K562 (cell line): Measurements from ENCODE around the gene JADE3. TPM values are rescaled to one million over a fixed set of nuclear protein-coding genes. Genes with fewer than 3 reads are reported as not detected.

Experiments used
- CTBP1 ChIP-seq: fragments of 450-650 bp; IDR thresholded peaks from 2 replicates; pipeline ENCODE4 v1.6.1; 2016; ENCODE audit warnings: borderline replicate concordance
- NR1H2 ChIP-seq: sonication (generic); formaldehyde crosslinking; IDR thresholded peaks from 2 replicates; pipeline ENCODE4 v1.4.0; 2020; ENCODE audit warnings: mild to moderate bottlenecking, missing genetic modification reagents
- TAF15 ChIP-seq: fragments of 200-400 bp; formaldehyde crosslinking; IDR thresholded peaks from 2 replicates; pipeline ENCODE4 v1.6.1; 2017; ENCODE audit warnings: mild to moderate bottlenecking, low read depth, low read length, moderate library complexity
- ZNF354B ChIP-seq: fragments of 250-450 bp; sonication (Bioruptor Pico); IDR thresholded peaks from 2 replicates; pipeline ENCODE4 v1.4.0; 2020
- polyA plus RNA-seq, 8 experiments: library from polyadenylated mRNA; depleted of rRNA in 4 of 8; stranded (reverse) in 5 of 8; unstranded in 3 of 8; fragments of >200 nt; fragmentation: Nextera tagmentation in 2 of 8; fragmentation: Illumina TruSeq in 1 of 8; extraction: Ambion mirVana in 2 of 8; extraction: Trizol in 1 of 8; gene quantifications; 2 replicates each; pipeline versions ENCODE4 v1.2.1 to v1.2.3, GENCODE V29; 2011 to 2014; ENCODE audit warnings: inconsistent platforms in 1 of 8, missing spikeins in 1 of 8
- total RNA-seq, 7 experiments: library from RNA; depleted of rRNA in 6 of 7; stranded (reverse); fragments of >200 nt in 6 of 7; fragmentation: Illumina TruSeq in 2 of 7; extraction: Trizol in 2 of 7; gene quantifications; 2 replicates each; pipeline versions ENCODE4 v1.2.1 to v1.2.3, GENCODE V29; 2011 to 2021; ENCODE audit warnings: low replicate concordance in 1 of 7
- TF ChIP-seq, protein P1 (sequence below): fragments of 450-650 bp; IDR thresholded peaks from 2 replicates; pipeline ENCODE4 v1.6.1; 2016; ENCODE audit warnings: mild to moderate bottlenecking, moderate library complexity
- TF ChIP-seq, protein P2 (sequence below): fragments of 450-650 bp; IDR thresholded peaks from 2 replicates; pipeline ENCODE4 v1.7.1; 2018; ENCODE audit warnings: mild to moderate bottlenecking, low read depth; ENCODE audit not compliant: partially characterized antibody

JADE3 gene
- total and polyA plus RNA-seq, 9 of the 15 experiments (the other 6 are each of a cell fraction or from before 2014, with no cell fraction given) = 2.6 to 10.0 (median 7.0) TPM

DNA sequence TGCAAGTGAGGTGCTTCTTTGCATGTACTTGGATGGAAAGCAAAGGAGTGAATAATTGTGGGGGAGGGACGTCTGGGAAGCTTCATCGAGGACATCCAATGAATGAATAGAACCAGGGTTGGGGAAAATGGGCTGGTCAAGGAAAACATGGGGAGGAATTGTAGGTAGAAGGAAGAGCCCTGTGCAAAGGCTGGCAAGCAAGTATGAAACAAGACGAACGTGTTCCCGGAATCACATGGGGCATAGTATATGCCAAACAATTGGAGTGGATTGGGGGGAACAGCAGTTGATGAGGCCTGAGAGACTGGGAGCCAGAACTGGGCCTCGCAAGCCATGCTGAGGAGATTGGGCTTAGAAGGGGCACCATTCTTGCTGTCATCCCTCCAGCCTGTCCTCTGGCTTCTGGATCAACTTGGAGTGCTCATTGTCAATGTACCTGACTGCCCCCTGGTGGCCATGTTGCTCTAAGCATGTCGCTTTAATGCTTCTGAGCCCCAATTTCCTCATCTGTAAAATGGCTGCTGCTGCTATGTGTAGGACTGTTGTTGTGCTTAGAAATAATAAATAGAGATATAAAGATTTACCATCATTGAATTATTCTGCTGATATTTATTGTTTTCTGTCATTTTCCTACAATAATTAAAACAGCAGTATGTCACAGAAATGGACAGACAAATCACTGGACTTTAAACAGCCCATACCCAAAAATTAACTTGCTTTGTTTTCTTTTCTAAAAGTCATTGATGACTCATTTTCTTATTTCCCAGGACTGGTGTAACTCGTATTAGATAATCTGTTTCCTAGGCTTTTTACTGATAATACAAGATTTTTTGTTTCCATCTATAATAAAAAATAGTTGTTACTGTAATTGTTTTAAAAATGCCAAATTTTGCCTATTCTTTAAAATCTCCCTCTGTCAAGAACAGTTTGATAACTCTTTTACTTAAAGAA, 66.4 kb downstream of the JADE3 start (continued):
- TF ChIP-seq CTBP1 (no peak), ZNF354B (CRISPR knock-in tag) (no peak), NR1H2 (CRISPR knock-in tag) (no peak), TAF15 (no peak)
- TF ChIP-seq, protein P1, sequence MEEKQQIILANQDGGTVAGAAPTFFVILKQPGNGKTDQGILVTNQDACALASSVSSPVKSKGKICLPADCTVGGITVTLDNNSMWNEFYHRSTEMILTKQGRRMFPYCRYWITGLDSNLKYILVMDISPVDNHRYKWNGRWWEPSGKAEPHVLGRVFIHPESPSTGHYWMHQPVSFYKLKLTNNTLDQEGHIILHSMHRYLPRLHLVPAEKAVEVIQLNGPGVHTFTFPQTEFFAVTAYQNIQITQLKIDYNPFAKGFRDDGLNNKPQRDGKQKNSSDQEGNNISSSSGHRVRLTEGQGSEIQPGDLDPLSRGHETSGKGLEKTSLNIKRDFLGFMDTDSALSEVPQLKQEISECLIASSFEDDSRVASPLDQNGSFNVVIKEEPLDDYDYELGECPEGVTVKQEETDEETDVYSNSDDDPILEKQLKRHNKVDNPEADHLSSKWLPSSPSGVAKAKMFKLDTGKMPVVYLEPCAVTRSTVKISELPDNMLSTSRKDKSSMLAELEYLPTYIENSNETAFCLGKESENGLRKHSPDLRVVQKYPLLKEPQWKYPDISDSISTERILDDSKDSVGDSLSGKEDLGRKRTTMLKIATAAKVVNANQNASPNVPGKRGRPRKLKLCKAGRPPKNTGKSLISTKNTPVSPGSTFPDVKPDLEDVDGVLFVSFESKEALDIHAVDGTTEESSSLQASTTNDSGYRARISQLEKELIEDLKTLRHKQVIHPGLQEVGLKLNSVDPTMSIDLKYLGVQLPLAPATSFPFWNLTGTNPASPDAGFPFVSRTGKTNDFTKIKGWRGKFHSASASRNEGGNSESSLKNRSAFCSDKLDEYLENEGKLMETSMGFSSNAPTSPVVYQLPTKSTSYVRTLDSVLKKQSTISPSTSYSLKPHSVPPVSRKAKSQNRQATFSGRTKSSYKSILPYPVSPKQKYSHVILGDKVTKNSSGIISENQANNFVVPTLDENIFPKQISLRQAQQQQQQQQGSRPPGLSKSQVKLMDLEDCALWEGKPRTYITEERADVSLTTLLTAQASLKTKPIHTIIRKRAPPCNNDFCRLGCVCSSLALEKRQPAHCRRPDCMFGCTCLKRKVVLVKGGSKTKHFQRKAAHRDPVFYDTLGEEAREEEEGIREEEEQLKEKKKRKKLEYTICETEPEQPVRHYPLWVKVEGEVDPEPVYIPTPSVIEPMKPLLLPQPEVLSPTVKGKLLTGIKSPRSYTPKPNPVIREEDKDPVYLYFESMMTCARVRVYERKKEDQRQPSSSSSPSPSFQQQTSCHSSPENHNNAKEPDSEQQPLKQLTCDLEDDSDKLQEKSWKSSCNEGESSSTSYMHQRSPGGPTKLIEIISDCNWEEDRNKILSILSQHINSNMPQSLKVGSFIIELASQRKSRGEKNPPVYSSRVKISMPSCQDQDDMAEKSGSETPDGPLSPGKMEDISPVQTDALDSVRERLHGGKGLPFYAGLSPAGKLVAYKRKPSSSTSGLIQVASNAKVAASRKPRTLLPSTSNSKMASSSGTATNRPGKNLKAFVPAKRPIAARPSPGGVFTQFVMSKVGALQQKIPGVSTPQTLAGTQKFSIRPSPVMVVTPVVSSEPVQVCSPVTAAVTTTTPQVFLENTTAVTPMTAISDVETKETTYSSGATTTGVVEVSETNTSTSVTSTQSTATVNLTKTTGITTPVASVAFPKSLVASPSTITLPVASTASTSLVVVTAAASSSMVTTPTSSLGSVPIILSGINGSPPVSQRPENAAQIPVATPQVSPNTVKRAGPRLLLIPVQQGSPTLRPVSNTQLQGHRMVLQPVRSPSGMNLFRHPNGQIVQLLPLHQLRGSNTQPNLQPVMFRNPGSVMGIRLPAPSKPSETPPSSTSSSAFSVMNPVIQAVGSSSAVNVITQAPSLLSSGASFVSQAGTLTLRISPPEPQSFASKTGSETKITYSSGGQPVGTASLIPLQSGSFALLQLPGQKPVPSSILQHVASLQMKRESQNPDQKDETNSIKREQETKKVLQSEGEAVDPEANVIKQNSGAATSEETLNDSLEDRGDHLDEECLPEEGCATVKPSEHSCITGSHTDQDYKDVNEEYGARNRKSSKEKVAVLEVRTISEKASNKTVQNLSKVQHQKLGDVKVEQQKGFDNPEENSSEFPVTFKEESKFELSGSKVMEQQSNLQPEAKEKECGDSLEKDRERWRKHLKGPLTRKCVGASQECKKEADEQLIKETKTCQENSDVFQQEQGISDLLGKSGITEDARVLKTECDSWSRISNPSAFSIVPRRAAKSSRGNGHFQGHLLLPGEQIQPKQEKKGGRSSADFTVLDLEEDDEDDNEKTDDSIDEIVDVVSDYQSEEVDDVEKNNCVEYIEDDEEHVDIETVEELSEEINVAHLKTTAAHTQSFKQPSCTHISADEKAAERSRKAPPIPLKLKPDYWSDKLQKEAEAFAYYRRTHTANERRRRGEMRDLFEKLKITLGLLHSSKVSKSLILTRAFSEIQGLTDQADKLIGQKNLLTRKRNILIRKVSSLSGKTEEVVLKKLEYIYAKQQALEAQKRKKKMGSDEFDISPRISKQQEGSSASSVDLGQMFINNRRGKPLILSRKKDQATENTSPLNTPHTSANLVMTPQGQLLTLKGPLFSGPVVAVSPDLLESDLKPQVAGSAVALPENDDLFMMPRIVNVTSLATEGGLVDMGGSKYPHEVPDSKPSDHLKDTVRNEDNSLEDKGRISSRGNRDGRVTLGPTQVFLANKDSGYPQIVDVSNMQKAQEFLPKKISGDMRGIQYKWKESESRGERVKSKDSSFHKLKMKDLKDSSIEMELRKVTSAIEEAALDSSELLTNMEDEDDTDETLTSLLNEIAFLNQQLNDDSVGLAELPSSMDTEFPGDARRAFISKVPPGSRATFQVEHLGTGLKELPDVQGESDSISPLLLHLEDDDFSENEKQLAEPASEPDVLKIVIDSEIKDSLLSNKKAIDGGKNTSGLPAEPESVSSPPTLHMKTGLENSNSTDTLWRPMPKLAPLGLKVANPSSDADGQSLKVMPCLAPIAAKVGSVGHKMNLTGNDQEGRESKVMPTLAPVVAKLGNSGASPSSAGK = no peak
- TF ChIP-seq, protein P2, sequence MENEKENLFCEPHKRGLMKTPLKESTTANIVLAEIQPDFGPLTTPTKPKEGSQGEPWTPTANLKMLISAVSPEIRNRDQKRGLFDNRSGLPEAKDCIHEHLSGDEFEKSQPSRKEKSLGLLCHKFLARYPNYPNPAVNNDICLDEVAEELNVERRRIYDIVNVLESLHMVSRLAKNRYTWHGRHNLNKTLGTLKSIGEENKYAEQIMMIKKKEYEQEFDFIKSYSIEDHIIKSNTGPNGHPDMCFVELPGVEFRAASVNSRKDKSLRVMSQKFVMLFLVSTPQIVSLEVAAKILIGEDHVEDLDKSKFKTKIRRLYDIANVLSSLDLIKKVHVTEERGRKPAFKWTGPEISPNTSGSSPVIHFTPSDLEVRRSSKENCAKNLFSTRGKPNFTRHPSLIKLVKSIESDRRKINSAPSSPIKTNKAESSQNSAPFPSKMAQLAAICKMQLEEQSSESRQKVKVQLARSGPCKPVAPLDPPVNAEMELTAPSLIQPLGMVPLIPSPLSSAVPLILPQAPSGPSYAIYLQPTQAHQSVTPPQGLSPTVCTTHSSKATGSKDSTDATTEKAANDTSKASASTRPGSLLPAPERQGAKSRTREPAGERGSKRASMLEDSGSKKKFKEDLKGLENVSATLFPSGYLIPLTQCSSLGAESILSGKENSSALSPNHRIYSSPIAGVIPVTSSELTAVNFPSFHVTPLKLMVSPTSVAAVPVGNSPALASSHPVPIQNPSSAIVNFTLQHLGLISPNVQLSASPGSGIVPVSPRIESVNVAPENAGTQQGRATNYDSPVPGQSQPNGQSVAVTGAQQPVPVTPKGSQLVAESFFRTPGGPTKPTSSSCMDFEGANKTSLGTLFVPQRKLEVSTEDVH = no peak
